HG03571 (cell line): ENCODE data around the gene NR1D2.
A peak's percentile ranks its signal among the peaks of the same experiment; 100 is the strongest.

Experiments used
- ATAC-seq: cut with Tn5 transposase; IDR thresholded peaks from one replicate; pipeline ENCODE4 v1.9.1; 2021; ENCODE audit not compliant: unreplicated experiment

NR1D2 gene

GRCh38 chr3:23961913-23962312, 16.8 kb downstream of the NR1D2 start:
- ATAC-seq: no peak

GRCh38 chr3:23964537-23965235, 19.6 kb downstream of the NR1D2 start:
- no peak for ATAC-seq

- no peak for ATAC-seq
Measured at GRCh38 chr3:23966328-23966727, 21.2 kb downstream of the NR1D2 start.

GRCh38 chr3:23968463-23969184, 23.5 kb downstream of the NR1D2 start:
- ATAC-seq: no peak

GRCh38 chr3:23969393-23969792, 24.3 kb downstream of the NR1D2 start:
- ATAC-seq: no peak

GRCh38 chr3:23971684-23972083, 26.6 kb downstream of the NR1D2 start:
- no peak for ATAC-seq

GRCh38 chr3:23976555-23976954, 31.5 kb downstream of the NR1D2 start:
- no peak for ATAC-seq

GRCh38 chr3:23979569-23979968, 34.5 kb downstream of the NR1D2 start:
- ATAC-seq: no peak

- no peak for ATAC-seq
Measured at GRCh38 chr3:23981136-23981535, 36.0 kb downstream of the NR1D2 start.

GRCh38 chr3:23981955-23982354, 36.9 kb downstream of the NR1D2 start:
- ATAC-seq: no peak

- no peak for ATAC-seq
Measured at GRCh38 chr3:23984934-23985333, 39.8 kb downstream of the NR1D2 start.

- no peak for ATAC-seq
Measured at GRCh38 chr3:23985747-23986544, 40.9 kb downstream of the NR1D2 start.

- ATAC-seq: no peak
Measured at GRCh38 chr3:23987356-23987755, 42.3 kb downstream of the NR1D2 start.

- ATAC-seq: no peak
Measured at GRCh38 chr3:23991306-23991682, 46.2 kb downstream of the NR1D2 start.

GRCh38 chr3:23991683-23992628, 46.9 kb downstream of the NR1D2 start:
- no peak for ATAC-seq

GRCh38 chr3:23993556-23994243, 48.6 kb downstream of the NR1D2 start:
- no peak for ATAC-seq

- no peak for ATAC-seq
Measured at GRCh38 chr3:23994244-23994569, 49.1 kb downstream of the NR1D2 start.

- ATAC-seq: no peak
Measured at GRCh38 chr3:23995219-23995618, 50.1 kb downstream of the NR1D2 start.

- no peak for ATAC-seq
Measured at GRCh38 chr3:23996095-23996524, 51.0 kb downstream of the NR1D2 start.

- ATAC-seq: peak; percentile 53
Measured at GRCh38 chr3:23999012-23999641, 54.0 kb downstream of the NR1D2 start.
